ENCODE data around the gene TECPR2. TPM values are rescaled to one million over a fixed set of nuclear protein-coding genes. Genes with fewer than 3 reads are reported as not detected.

The TECPR2 gene
- total and polyA plus RNA-seq, 2 of the 13 experiments (the other 11 are each of a cell fraction or from before 2014, with no cell fraction given) = 3.5 to 5.7 TPM

DNA sequence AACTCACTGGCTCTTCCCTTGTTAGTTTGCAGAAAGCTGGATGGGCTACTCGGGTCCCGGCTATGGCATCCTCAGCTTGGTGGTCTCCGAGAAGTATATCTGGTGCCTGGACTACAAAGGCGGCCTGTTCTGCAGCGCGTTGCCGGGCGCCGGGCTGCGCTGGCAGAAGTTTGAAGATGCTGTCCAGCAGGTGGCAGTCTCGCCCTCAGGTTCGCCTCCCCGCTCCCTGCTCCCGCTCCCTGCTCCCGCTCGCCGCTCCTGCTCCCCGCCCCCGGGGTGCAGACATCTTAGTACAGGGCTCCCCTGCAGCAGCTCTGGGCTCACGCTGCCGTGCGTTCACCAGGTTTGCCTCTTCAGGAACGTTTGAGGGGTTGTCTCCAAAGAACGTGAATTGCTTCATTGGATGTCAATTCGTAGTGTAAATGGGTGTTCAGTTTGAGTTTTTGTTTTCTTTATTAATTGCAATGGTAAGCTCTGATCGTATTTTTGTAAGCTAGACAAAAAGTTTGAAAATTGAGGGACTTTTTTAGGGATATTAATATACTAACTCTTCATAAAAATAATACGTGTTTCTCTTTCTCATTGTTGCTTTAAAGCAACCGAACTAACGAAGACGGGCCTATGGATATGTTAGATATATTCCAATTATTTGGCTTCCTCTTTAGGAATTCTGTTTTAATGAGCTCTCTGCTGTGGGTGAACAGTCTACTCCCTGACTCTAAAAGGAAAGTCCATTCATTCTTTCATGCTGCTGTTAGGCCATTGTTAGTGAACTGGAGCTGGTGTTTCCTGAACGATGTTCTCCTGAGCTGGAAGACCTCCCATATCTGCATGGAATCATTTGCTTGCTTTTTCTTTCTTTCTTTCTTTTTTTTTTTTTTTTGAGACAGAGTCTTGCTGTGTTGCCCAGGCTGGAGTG is 75.5 kb downstream of the TECPR2 start (continued):
- TF ChIP-seq GABPB1 (CRISPR knock-in tag; IDR thresholded peaks at IDR 0.05) (0 out of 2 replicates have a peak, but pooled peaks have one; percentile 44), SRSF4 (IDR thresholded peaks at IDR 0.05; ENCODE audit: low read depth, low read length, poor library complexity, severe bottlenecking) (no peak), ZNF598 (CRISPR knock-in tag; IDR thresholded peaks at IDR 0.05; ENCODE audit: borderline replicate concordance) (peak; percentile 61; the same call in 1 of the 2 replicates), ONECUT2 (CRISPR knock-in tag; IDR thresholded peaks at IDR 0.05) (no peak), ZNF605 (CRISPR knock-in tag; IDR thresholded peaks at IDR 0.05) (peak; percentile 77; the same call in 1 of the 2 replicates), XRCC5 (optimal IDR thresholded peaks at IDR 0.05; ENCODE audit: low read length) (peak; percentile 82), TGIF2 (CRISPR knock-in tag; IDR thresholded peaks at IDR 0.05) (no peak), HOXA7 (CRISPR knock-in tag; IDR thresholded peaks at IDR 0.05) (no peak), SUZ12 (IDR thresholded peaks at IDR 0.05; ENCODE audit: low read depth, low read length) (no peak), CCDC6 (CRISPR knock-in tag; IDR thresholded peaks at IDR 0.05) (0 out of 2 replicates have a peak, but pooled peaks have one; percentile 51), ZNF550 (CRISPR knock-in tag; IDR thresholded peaks at IDR 0.05; ENCODE audit: borderline replicate concordance) (no peak), ZNF816 (CRISPR knock-in tag; IDR thresholded peaks at IDR 0.05; ENCODE audit: borderline replicate concordance) (no peak)
- TF ChIP-seq, protein P1, sequence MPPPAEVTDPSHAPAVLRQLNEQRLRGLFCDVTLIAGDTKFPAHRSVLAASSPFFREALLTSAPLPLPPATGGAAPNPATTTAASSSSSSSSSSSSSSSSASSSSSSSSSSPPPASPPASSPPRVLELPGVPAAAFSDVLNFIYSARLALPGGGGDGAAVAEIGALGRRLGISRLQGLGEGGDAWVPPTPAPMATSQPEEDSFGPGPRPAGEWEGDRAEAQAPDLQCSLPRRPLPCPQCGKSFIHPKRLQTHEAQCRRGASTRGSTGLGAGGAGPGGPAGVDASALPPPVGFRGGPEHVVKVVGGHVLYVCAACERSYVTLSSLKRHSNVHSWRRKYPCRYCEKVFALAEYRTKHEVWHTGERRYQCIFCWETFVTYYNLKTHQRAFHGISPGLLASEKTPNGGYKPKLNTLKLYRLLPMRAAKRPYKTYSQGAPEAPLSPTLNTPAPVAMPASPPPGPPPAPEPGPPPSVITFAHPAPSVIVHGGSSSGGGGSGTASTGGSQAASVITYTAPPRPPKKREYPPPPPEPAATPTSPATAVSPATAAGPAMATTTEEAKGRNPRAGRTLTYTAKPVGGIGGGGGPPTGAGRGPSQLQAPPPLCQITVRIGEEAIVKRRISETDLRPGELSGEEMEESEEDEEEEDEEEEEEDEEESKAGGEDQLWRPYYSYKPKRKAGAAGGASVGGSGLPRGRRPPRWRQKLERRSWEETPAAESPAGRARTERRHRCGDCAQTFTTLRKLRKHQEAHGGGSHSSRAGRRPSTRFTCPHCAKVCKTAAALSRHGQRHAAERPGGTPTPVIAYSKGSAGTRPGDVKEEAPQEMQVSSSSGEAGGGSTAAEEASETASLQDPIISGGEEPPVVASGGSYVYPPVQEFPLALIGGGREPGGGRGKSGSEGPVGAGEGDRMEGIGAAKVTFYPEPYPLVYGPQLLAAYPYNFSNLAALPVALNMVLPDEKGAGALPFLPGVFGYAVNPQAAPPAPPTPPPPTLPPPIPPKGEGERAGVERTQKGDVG (CRISPR knock-in tag; IDR thresholded peaks at IDR 0.05; ENCODE audit: borderline replicate concordance) = peak; percentile 76; the same call in 1 of the 2 replicates
- TF ChIP-seq, protein P2, sequence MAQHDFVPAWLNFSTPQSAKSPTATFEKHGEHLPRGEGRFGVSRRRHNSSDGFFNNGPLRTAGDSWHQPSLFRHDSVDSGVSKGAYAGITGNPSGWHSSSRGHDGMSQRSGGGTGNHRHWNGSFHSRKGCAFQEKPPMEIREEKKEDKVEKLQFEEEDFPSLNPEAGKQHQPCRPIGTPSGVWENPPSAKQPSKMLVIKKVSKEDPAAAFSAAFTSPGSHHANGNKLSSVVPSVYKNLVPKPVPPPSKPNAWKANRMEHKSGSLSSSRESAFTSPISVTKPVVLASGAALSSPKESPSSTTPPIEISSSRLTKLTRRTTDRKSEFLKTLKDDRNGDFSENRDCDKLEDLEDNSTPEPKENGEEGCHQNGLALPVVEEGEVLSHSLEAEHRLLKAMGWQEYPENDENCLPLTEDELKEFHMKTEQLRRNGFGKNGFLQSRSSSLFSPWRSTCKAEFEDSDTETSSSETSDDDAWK (CRISPR knock-in tag; IDR thresholded peaks at IDR 0.05) = no peak
- TF ChIP-seq, protein P3, sequence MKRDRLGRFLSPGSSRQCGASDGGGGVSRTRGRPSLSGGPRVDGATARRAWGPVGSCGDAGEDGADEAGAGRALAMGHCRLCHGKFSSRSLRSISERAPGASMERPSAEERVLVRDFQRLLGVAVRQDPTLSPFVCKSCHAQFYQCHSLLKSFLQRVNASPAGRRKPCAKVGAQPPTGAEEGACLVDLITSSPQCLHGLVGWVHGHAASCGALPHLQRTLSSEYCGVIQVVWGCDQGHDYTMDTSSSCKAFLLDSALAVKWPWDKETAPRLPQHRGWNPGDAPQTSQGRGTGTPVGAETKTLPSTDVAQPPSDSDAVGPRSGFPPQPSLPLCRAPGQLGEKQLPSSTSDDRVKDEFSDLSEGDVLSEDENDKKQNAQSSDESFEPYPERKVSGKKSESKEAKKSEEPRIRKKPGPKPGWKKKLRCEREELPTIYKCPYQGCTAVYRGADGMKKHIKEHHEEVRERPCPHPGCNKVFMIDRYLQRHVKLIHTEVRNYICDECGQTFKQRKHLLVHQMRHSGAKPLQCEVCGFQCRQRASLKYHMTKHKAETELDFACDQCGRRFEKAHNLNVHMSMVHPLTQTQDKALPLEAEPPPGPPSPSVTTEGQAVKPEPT (CRISPR knock-in tag; IDR thresholded peaks at IDR 0.05; ENCODE audit: low read depth) = 0 out of 2 replicates have a peak, but pooled peaks have one; percentile 50
- TF ChIP-seq, protein P4, sequence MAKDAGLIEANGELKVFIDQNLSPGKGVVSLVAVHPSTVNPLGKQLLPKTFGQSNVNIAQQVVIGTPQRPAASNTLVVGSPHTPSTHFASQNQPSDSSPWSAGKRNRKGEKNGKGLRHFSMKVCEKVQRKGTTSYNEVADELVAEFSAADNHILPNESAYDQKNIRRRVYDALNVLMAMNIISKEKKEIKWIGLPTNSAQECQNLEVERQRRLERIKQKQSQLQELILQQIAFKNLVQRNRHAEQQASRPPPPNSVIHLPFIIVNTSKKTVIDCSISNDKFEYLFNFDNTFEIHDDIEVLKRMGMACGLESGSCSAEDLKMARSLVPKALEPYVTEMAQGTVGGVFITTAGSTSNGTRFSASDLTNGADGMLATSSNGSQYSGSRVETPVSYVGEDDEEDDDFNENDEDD (CRISPR knock-in tag; IDR thresholded peaks at IDR 0.05; ENCODE audit: borderline replicate concordance) = peak; percentile 49; the same call in 1 of the 2 replicates
- TF ChIP-seq, protein P5, sequence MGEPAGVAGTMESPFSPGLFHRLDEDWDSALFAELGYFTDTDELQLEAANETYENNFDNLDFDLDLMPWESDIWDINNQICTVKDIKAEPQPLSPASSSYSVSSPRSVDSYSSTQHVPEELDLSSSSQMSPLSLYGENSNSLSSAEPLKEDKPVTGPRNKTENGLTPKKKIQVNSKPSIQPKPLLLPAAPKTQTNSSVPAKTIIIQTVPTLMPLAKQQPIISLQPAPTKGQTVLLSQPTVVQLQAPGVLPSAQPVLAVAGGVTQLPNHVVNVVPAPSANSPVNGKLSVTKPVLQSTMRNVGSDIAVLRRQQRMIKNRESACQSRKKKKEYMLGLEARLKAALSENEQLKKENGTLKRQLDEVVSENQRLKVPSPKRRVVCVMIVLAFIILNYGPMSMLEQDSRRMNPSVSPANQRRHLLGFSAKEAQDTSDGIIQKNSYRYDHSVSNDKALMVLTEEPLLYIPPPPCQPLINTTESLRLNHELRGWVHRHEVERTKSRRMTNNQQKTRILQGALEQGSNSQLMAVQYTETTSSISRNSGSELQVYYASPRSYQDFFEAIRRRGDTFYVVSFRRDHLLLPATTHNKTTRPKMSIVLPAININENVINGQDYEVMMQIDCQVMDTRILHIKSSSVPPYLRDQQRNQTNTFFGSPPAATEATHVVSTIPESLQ (CRISPR knock-in tag; conservative IDR thresholded peaks at IDR 0.05) = no peak
